ENCODE data around the gene TNPO3.
"Not testable (repeated sequence)": the region's sequence is repeated elsewhere in the genome, so short reads cannot be mapped to it uniquely, and the experiment has no call there.

Gene TNPO3

GRCh38 chr7:128997181-128997580 lies 57.7 kb downstream of the TNPO3 start:
- TF ChIP-seq MYC (IDR thresholded peaks at IDR 0.05; ENCODE audit: low read depth, low read length) (no peak), CTCF (IDR thresholded peaks at IDR 0.05; ENCODE audit: low read depth, low read length) (no peak), POLR2A (IDR thresholded peaks at IDR 0.05; ENCODE audit: extremely low read depth, insufficient read length) (no peak), MAX (IDR thresholded peaks at IDR 0.05; ENCODE audit: low read depth, low read length) (no peak)
- H3K4me3 ChIP-seq (ENCODE audit: low read depth, low read length), result no peak overlapping the region
- DNase-seq (ENCODE audit: low read depth), result no peak

GRCh38 chr7:128994560-128994959 lies 60.4 kb downstream of the TNPO3 start:
- not testable (repeated sequence) for H3K4me3 ChIP-seq (ENCODE audit: low read depth, low read length); DNase-seq (ENCODE audit: low read depth)

- H3K4me3 ChIP-seq (ENCODE audit: low read depth, low read length), result no peak overlapping the region
- no peak for DNase-seq (ENCODE audit: low read depth)
- TF ChIP-seq CTCF (IDR thresholded peaks at IDR 0.05; ENCODE audit: low read depth, low read length) (no peak), MAX (IDR thresholded peaks at IDR 0.05; ENCODE audit: low read depth, low read length) (no peak), POLR2A (IDR thresholded peaks at IDR 0.05; ENCODE audit: extremely low read depth, insufficient read length) (no peak), MYC (IDR thresholded peaks at IDR 0.05; ENCODE audit: low read depth, low read length) (no peak)
These were observed 61.5 kb downstream of the TNPO3 start for GRCh38 chr7:128993419-128993818.

DNA sequence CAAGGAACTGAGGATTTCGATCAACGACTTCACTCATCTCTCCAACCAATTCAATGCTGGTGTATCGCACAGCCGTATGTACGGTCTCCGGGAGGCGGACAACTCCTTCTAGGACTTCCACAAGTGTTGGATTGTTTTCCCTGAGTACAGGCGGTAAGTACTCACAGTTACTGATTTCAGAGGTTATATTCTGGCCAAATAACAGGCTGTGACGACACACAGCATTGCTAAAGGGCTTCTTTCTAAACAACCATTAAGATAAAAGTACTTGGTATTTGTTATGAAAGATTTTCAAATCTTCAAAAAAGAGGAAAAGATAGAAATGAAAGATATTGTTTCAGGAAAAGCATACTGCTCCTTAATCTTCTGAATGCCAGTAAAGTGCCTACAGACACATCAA lies 65.0 kb downstream of the TNPO3 start:
- no peak overlapping the region for H3K4me3 ChIP-seq (ENCODE audit: low read depth, low read length)

GRCh38 chr7:128988372-128988771 lies 66.5 kb downstream of the TNPO3 start:
- no peak overlapping the region for H3K4me3 ChIP-seq (ENCODE audit: low read depth, low read length)
- DNase-seq (ENCODE audit: low read depth), result no peak
- TF ChIP-seq POLR2A (IDR thresholded peaks at IDR 0.05; ENCODE audit: extremely low read depth, insufficient read length) (no peak), MYC (IDR thresholded peaks at IDR 0.05; ENCODE audit: low read depth, low read length) (no peak), CTCF (IDR thresholded peaks at IDR 0.05; ENCODE audit: low read depth, low read length) (no peak), MAX (IDR thresholded peaks at IDR 0.05; ENCODE audit: low read depth, low read length) (no peak)

More for the DNA sequence above, 65.0 kb downstream of the TNPO3 start:
- DNase-seq (ENCODE audit: low read depth), result no peak
- no peak for TF ChIP-seq MAX (IDR thresholded peaks at IDR 0.05; ENCODE audit: low read depth, low read length)
- TF ChIP-seq POLR2A (IDR thresholded peaks at IDR 0.05; ENCODE audit: extremely low read depth, insufficient read length), result no peak
- no peak for TF ChIP-seq CTCF (IDR thresholded peaks at IDR 0.05; ENCODE audit: low read depth, low read length)
- TF ChIP-seq MYC (IDR thresholded peaks at IDR 0.05; ENCODE audit: low read depth, low read length), result no peak

DNA sequence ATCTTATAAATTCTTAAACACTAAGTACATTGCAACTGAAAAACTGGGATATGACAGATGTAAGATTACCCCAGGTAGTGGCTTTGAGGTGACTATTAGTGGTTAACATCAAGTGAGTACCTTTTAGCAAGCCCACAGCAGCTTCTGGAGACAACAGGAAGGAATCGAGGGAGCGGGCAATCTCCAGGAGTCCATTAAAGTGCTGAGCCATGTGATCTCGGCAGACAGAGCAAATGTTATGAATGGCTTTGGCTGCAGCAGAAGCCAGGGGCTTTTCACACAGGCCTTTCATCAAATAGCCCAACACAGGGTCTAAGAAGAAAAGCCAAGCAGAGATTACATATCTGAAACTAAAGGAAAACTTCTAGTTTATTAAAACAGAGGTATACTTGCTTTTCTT lies 68.3 kb downstream of the TNPO3 start:
- DNase-seq (ENCODE audit: low read depth), result no peak
- no peak overlapping the region for H3K4me3 ChIP-seq (ENCODE audit: low read depth, low read length)
- TF ChIP-seq POLR2A (IDR thresholded peaks at IDR 0.05; ENCODE audit: extremely low read depth, insufficient read length) (no peak), CTCF (IDR thresholded peaks at IDR 0.05; ENCODE audit: low read depth, low read length) (no peak), MAX (IDR thresholded peaks at IDR 0.05; ENCODE audit: low read depth, low read length) (no peak), MYC (IDR thresholded peaks at IDR 0.05; ENCODE audit: low read depth, low read length) (no peak)
